Measurements from ENCODE around the gene OR11H7. TPM values are rescaled to one million over a fixed set of nuclear protein-coding genes. Genes with fewer than 3 reads are reported as not detected.

Gene OR11H7
- total and polyA plus RNA-seq, 9 of the 15 experiments (the other 6 are each of a cell fraction or from before 2014, with no cell fraction given): not detected

- ChIA-PET POLR2A (no interaction called here), CTCF (ENCODE audit: low intra/inter-chr PET ratio) (no interaction called here)
- H3K4me3 ChIP-seq: no peak overlapping the region
- intact Hi-C loops (cut with micrococcal nuclease) (no loop called here), in situ Hi-C loops (cut with MboI) (no loop called here)
- H3K4me1 ChIP-seq (replicated peaks in 1 of 2; ENCODE audit: control insufficient read depth in 2 of 2, insufficient read depth in 2 of 2, low read length in 2 of 2): peaks cover 10 to 39% of the 10 kb centered on the region in 2 experiments
- DNase-seq (ENCODE audit: extremely low read depth in 1 of 4, low spot score in 3 of 4): no peak
- BruUV-seq (replicated peaks): no TSS peak
- H2AFZ ChIP-seq (ENCODE audit: low read depth, low read length): peak overlapping the region; percentile 81
- 49% methylated on average over 5 of the region's 5 CpGs for WGBS (ENCODE audit: insufficient coverage, low coverage, missing lambda C conversion rate)
- no peak for FAIRE-seq
- H3K36me3 ChIP-seq (ENCODE audit: control insufficient read depth, insufficient read depth, low read length): no peaks in the 10 kb centered on the region
- H3K9me3 ChIP-seq (replicated peaks; ENCODE audit: control insufficient read depth, insufficient read depth, low read depth, low read length): peaks cover 10% of the 10 kb centered on the region
- H4K20me1 ChIP-seq (replicated peaks; ENCODE audit: control insufficient read depth, insufficient read depth, low read length): no peaks in the 10 kb centered on the region
- no peaks in the 10 kb centered on the region for H3K27me3 ChIP-seq (ENCODE audit: control insufficient read depth in 2 of 2, insufficient read depth in 2 of 2, low read length in 2 of 2)
- peak overlapping the region; percentile 92; the same call in 2 of the 3 replicates for H3K27ac ChIP-seq (ENCODE audit: extremely low read depth, low read depth, low read length)
- H3K4me2 ChIP-seq (ENCODE audit: insufficient read depth, low read length): no peak overlapping the region
- ATAC-seq: no peak
- no peaks in the 10 kb centered on the region for H3K9me1 ChIP-seq (ENCODE audit: control insufficient read depth, insufficient read depth, low read length)
- no peak overlapping the region for H3K9ac ChIP-seq (ENCODE audit: insufficient read depth in 1 of 2, low read depth in 2 of 2, low read length in 2 of 2)
- H3K79me2 ChIP-seq (ENCODE audit: control insufficient read depth, insufficient read depth, low read length): no peaks in the 10 kb centered on the region
- TF ChIP-seq KLF6 (CRISPR knock-in tag; IDR thresholded peaks at IDR 0.05; ENCODE audit: borderline replicate concordance) (0 out of 2 replicates have a peak, but pooled peaks have one; percentile 28), ESRRB (CRISPR knock-in tag; IDR thresholded peaks at IDR 0.05; ENCODE audit: borderline replicate concordance) (no peak), SPI1 (IDR thresholded peaks at IDR 0.05; ENCODE audit: borderline replicate concordance, low read depth, low read length) (peak; percentile 41; the same call in 1 of the 2 replicates), TAF7 (tag; IDR thresholded peaks at IDR 0.05) (no peak), CREBBP (IDR thresholded peaks at IDR 0.05; ENCODE audit: low read depth, low read length) (no peak), NR1H2 (CRISPR knock-in tag; IDR thresholded peaks at IDR 0.05) (no peak), ZNF561 (CRISPR knock-in tag; conservative IDR thresholded peaks at IDR 0.05) (no peak), RBM14 (IDR thresholded peaks at IDR 0.05; ENCODE audit: borderline replicate concordance, insufficient read depth, low read depth, low read length) (no peak), REST (IDR thresholded peaks at IDR 0.05; ENCODE audit: borderline replicate concordance) (no peak), REST (CRISPR knock-in tag; IDR thresholded peaks at IDR 0.05; ENCODE audit: low read depth) (no peak), STAT5A (IDR thresholded peaks at IDR 0.05; ENCODE audit: borderline replicate concordance, low read length) (no peak), CCAR2 (IDR thresholded peaks at IDR 0.05; ENCODE audit: low read depth, low read length) (no peak), KLF13 (tag; IDR thresholded peaks at IDR 0.05; ENCODE audit: borderline replicate concordance, low read depth) (no peak), TRIM28 (IDR thresholded peaks at IDR 0.05) (no peak), ZNF740 (CRISPR knock-in tag; IDR thresholded peaks at IDR 0.05) (no peak), ZNF740 (tag; IDR thresholded peaks at IDR 0.05) (0 out of 4 replicates have a peak, but pooled peaks of 1 of the 2 experiments have one; percentile 29)
These were observed 49.6 kb upstream of the OR11H7 start for GRCh38 chr14:20179218-20179617.
